ENCODE data around the gene TPSG1. TPM values are rescaled to one million over a fixed set of nuclear protein-coding genes. Genes with fewer than 3 reads are reported as not detected.

The TPSG1 gene
- total RNA-seq, 6 experiments from 2014 or later = 0.20 to 0.43 (median 0.43) TPM; not detected in 3

DNA sequence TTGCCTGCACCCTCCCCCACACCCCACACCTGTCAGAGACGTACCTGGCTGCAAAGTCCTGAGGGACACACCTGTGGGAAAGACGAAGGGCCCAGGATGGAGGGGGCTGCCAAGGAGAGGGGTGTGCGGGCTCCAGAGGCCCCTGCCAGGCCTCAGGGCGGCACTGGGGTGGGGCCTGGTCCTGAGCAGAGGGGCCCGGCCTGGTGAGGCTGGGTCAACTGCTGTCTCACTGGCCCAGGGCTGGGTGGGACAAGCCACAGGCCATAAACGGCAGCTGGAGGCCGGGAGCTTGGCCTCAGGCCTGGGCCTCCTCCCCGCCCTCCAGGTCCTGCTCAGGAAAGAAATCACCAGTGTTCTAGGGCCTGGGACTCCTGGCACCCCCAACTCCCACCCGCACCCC is 510 bp downstream of the TPSG1 start:
- intact Hi-C loops (cut with DNase I) = no loop called here
- H3K4me1 ChIP-seq = peaks cover 0 to 10% (median 4%) of the 10 kb centered on the region in 4 donors
- no peak for ATAC-seq
- DNase-seq = no peak
- H3K36me3 ChIP-seq = no peaks in the 10 kb centered on the region
- TF ChIP-seq POLR2A (IDR thresholded peaks at IDR 0.05) (no peak), CTCF (IDR thresholded peaks at IDR 0.05) (no peak)
- no peaks in the 10 kb centered on the region for H3K9me3 ChIP-seq
- no peaks in the 10 kb centered on the region for H3K27me3 ChIP-seq
- no peak overlapping the region for H3K27ac ChIP-seq
- H3K4me3 ChIP-seq = no peak overlapping the region
- WGBS (ENCODE audit: insufficient coverage, low coverage, low lambda C conversion rate, missing lambda C conversion rate) = no CpG with 5 or more reads among the region's 9 CpGs

- DNase-seq (no peak), ATAC-seq (no peak)
- TF ChIP-seq CTCF (IDR thresholded peaks at IDR 0.05) = no peak
- no peak overlapping the region for H3K27ac ChIP-seq
- no peak overlapping the region for H3K4me3 ChIP-seq
- no peaks in the 10 kb centered on the region for H3K27me3 ChIP-seq
- intact Hi-C loops (cut with DNase I) = no loop called here
- no peaks in the 10 kb centered on the region for H3K36me3 ChIP-seq
- H3K9me3 ChIP-seq = no peaks in the 10 kb centered on the region
- WGBS (ENCODE audit: insufficient coverage, low coverage, low lambda C conversion rate, missing lambda C conversion rate) = 84% methylated on average over 11 of the region's 38 CpGs
- H3K4me1 ChIP-seq = peaks cover 0 to 10% (median 4%) of the 10 kb centered on the region in 4 donors
Measured at GRCh38 chr16:1223355-1224214, 1.5 kb downstream of the TPSG1 start.

- Histone ChIP-seq H3K27ac (no peak overlapping the region), H3K27me3 (no peaks in the 10 kb centered on the region), H3K4me3 (no peak overlapping the region), H3K36me3 (no peaks in the 10 kb centered on the region), H3K4me1 (peaks cover 0 to 10% (median 4%) of the 10 kb centered on the region in 4 donors), H3K9me3 (no peaks in the 10 kb centered on the region)
- intact Hi-C loops (cut with DNase I) = no loop called here
- ATAC-seq (no peak), DNase-seq (no peak)
- 59% methylated on average over 5 of the region's 25 CpGs for WGBS (ENCODE audit: insufficient coverage, low coverage, low lambda C conversion rate, missing lambda C conversion rate)
- TF ChIP-seq POLR2A (IDR thresholded peaks at IDR 0.05) (no peak), CTCF (IDR thresholded peaks at IDR 0.05) (no peak)
Measured at GRCh38 chr16:1222553-1223354, 2.3 kb downstream of the TPSG1 start.

- TF ChIP-seq POLR2A (IDR thresholded peaks at IDR 0.05) (no peak), CTCF (IDR thresholded peaks at IDR 0.05) (no peak)
- ATAC-seq (no peak), DNase-seq (no peak)
- Histone ChIP-seq H3K27me3 (no peaks in the 10 kb centered on the region), H3K36me3 (no peaks in the 10 kb centered on the region), H3K4me3 (no peak overlapping the region), H3K27ac (no peak overlapping the region), H3K9me3 (no peaks in the 10 kb centered on the region), H3K4me1 (peaks cover 0 to 10% (median 4%) of the 10 kb centered on the region in 4 donors)
- WGBS (ENCODE audit: insufficient coverage, low coverage, low lambda C conversion rate, missing lambda C conversion rate) = 79% methylated on average over 11 of the region's 40 CpGs
- intact Hi-C loops (cut with DNase I) = no loop called here
Measured at GRCh38 chr16:1221628-1222552, 3.2 kb downstream of the TPSG1 start.
